Pancreas (tissue), 10 donors: ENCODE results near the gene C1orf35. TPM values are rescaled to one million over a fixed set of nuclear protein-coding genes. Genes with fewer than 3 reads are reported as not detected.

Source experiments
- ATAC-seq, 4 donors: fragments of 200-7000 bp; cut with Tn5 transposase; one replicate each; pipeline versions ENCODE4 v1.8.0 to v1.9.1; 2020; ENCODE audit warnings: mild to moderate bottlenecking in 4 of 4, moderate library complexity in 4 of 4
- DNase-seq, 6 donors: peaks; one replicate each; pipeline ENCODE4 v3.0.0-alpha.2; 2020
- FAIRE-seq: peaks from 2 replicates; lab custom pipeline; 2012; peaks lifted over from hg19 to GRCh38; lab: Jason Lieb, UNC
- H3K27ac ChIP-seq, 4 donors: fragments of 200-600 bp; sonication (generic); 1 replicate in 3 of 4; 2 replicates in 1 of 4; pipeline versions ENCODE4 v1.5.0 to v1.8.0; 2020
- H3K27me3 ChIP-seq, 4 donors: fragments of 200-600 bp; one replicate each; pipeline ENCODE4 v1.8.0; 2021
- H3K36me3 ChIP-seq, 3 donors: fragments of 200-600 bp; sonication (generic) in 1 of 3; one replicate each; pipeline versions ENCODE4 v1.5.0 to v1.8.0; 2020 to 2021
- H3K4me1 ChIP-seq, 3 donors: fragments of 200-600 bp; one replicate each; pipeline ENCODE4 v1.8.0; 2021
- H3K4me3 ChIP-seq, 4 donors: fragments of 200-600 bp; sonication (generic) in 2 of 4; one replicate each; pipeline versions ENCODE4 v1.5.0 to v1.8.0; 2020 to 2021
- H3K9me3 ChIP-seq, 4 donors: fragments of 200-600 bp; one replicate each; pipeline ENCODE4 v1.8.0; 2021
- CTCF ChIP-seq, 4 donors: fragments of 200-600 bp; sonication (generic) in 3 of 4; IDR thresholded peaks; one replicate each; pipeline versions ENCODE4 v1.5.0 to v1.8.0; 2021; ENCODE audit warnings: antibody characterized with exemption in 4 of 4
- WGBS, 2 donors: extraction: QIAGEN DNeasy Blood & Tissue Kit; methylation state at CpG; one replicate each; pipeline ENCODE4 v1.1.7; 2013; 5-methylcytosine and 5-hydroxymethylcytosine counted together
- intact Hi-C, 3 donors: fragments of 100-400 bp; cut with DNase I; formaldehyde crosslinking; loops; one replicate each; pipeline versions ENCODE4 v1.11.1 to v1.14.2; 2022
- polyA plus RNA-seq, 2 donors: library from polyadenylated mRNA; stranded (reverse); fragments of 200-250 nt; gene quantifications; one replicate each; pipeline ENCODE4 v1.2.3, GENCODE V29; 2013
- total RNA-seq, 6 donors: library from RNA; stranded (reverse); fragmentation: NEBNext Ultra II Directional in 4 of 6; extraction: Animal tissue kit (Norgen Biotek cat#: 25700) in 4 of 6; gene quantifications; one replicate each; pipeline versions ENCODE4 v1.2.1 to v1.2.4, GENCODE V29; 2021 to 2023
- donor health status: healthy with polysubstance abuse.
- donor health status: DM: no; HTN: no; CAD: no; lungs with moderate emphysema.
- donor health status: DM: no; HTN: no; CAD: no.
- donor health status: control.
- donor health status: control.
- donor health status: Bipolar disorder and iron deficiency.
- donor health status: DM: yes; HTN: yes; CAD: no.
- donor health status: DM: no; HTN: no; CAD: no.
- donor health status: DM: no; HTN: no; CAD: no.
- donor health status: DM: yes; HTN: yes; CAD: no.

C1orf35 gene
- total RNA-seq (1 to 10 TPM; 6.3 to 9.3 (median 7.8) TPM), polyA plus RNA-seq (10 to 100 TPM; 18.9 to 33.2 TPM)

GRCh38 chr1:228102791-228103620 is at the start of gene C1orf35:
C1orf35 (minus strand) TSS chr1:228103325; CDS start chr1:228103227, 98 bp downstream.
- FAIRE-seq (no peak), ATAC-seq (peak; percentile 85 to 93 (median 86)), DNase-seq (peak; percentile 89 to 98 (median 94))
- intact Hi-C loops = no loop called here
- H3K9me3 ChIP-seq = no peaks in the 10 kb centered on the region
- H3K27me3 ChIP-seq = no peaks in the 10 kb centered on the region
- H3K27ac ChIP-seq = peak within 1 kb of the TSS; percentile 81 to 94 (median 90)
- H3K4me3 ChIP-seq = peak within 1 kb of the TSS; percentile 56 to 77 (median 70)
- TF ChIP-seq CTCF (IDR thresholded peaks at IDR 0.05) = no peak
- 0% methylated on average over 68 to 104 of the region's 104 CpGs for WGBS, 2 donors
- H3K36me3 ChIP-seq = peaks cover 0 to 21% (median 0%) of the 10 kb centered on the region in 3 donors
- H3K4me1 ChIP-seq = peaks cover 0 to 12% (median 0%) of the 10 kb centered on the region in 3 donors

- Histone ChIP-seq H3K27ac (no peak overlapping the region), H3K4me1 (no peaks in the 10 kb centered on the region), H3K27me3 (no peaks in the 10 kb centered on the region), H3K4me3 (no peak overlapping the region), H3K36me3 (peaks cover 0 to 14% (median 0%) of the 10 kb centered on the region in 3 donors), H3K9me3 (no peaks in the 10 kb centered on the region)
- FAIRE-seq (no peak), DNase-seq (peak in 2 of 6 donors; percentile 26 to 35), ATAC-seq (no peak)
- 73 to 88% methylated on average over 3 of the region's 3 CpGs for WGBS, 2 donors
- intact Hi-C loops = no loop called here
- TF ChIP-seq CTCF (IDR thresholded peaks at IDR 0.05) = no peak
These were observed 49.8 kb upstream of the C1orf35 start for GRCh38 chr1:228152918-228153258.

- intact Hi-C loops = no loop called here
- peaks cover 0 to 20% (median 0%) of the 10 kb centered on the region in 3 donors for H3K36me3 ChIP-seq
- peak in 3 of 6 donors; percentile 26 to 62 (median 30) for DNase-seq
- H3K9me3 ChIP-seq = no peaks in the 10 kb centered on the region
- no peaks in the 10 kb centered on the region for H3K27me3 ChIP-seq
- no peak overlapping the region for H3K4me3 ChIP-seq
- FAIRE-seq = no peak
- no peak for ATAC-seq
- WGBS, 2 donors = 86 to 88% methylated on average over 19 of the region's 19 CpGs
- H3K4me1 ChIP-seq = no peaks in the 10 kb centered on the region
- no peak for TF ChIP-seq CTCF (IDR thresholded peaks at IDR 0.05)
- no peak overlapping the region for H3K27ac ChIP-seq
These were observed 49.2 kb upstream of the C1orf35 start for GRCh38 chr1:228152097-228152917.

- no peaks in the 10 kb centered on the region for H3K4me1 ChIP-seq
- DNase-seq = peak in 3 of 6 donors; percentile 28 to 70 (median 47)
These were observed 48.2 kb upstream of the C1orf35 start for GRCh38 chr1:228151180-228151925.

More at GRCh38 chr1:228151180-228151925, 48.2 kb upstream of the C1orf35 start:
- Histone ChIP-seq H3K27ac (peak overlapping the region in 3 of 4 donors; percentile 31 to 57 (median 42)), H3K9me3 (no peaks in the 10 kb centered on the region), H3K36me3 (peaks cover 0 to 23% (median 0%) of the 10 kb centered on the region in 3 donors), H3K27me3 (no peaks in the 10 kb centered on the region), H3K4me3 (no peak overlapping the region)
- FAIRE-seq (no peak), ATAC-seq (peak in 1 of 4 donors; percentile 2)
- WGBS, 2 donors = 72 to 74% methylated on average over 12 of the region's 12 CpGs
- intact Hi-C loops = no loop called here
- no peak for TF ChIP-seq CTCF (IDR thresholded peaks at IDR 0.05)
